Fibroblast of skin of left quadriceps (primary cell): ENCODE results near the gene PROP1.
"Not testable (repeated sequence)": the region's sequence is repeated elsewhere in the genome, so short reads cannot be mapped to it uniquely, and the experiment has no call there.

ENCODE experiments used
- DNase-seq, 2 experiments: peaks; one replicate each; pipeline ENCODE4 v3.0.0-alpha.2; 2013; ENCODE audit warnings: low read depth in 2 of 2

Gene PROP1

GRCh38 chr5:177945601-177946283 lies 50.3 kb downstream of the PROP1 start:
- not testable (repeated sequence) for DNase-seq

- not testable (repeated sequence) for DNase-seq
Measured at GRCh38 chr5:177945145-177945544, 50.9 kb downstream of the PROP1 start.

- not testable (repeated sequence) for DNase-seq
Measured at GRCh38 chr5:177943805-177944736, 52.0 kb downstream of the PROP1 start.

- DNase-seq: not testable (repeated sequence)
Measured at GRCh38 chr5:177942896-177943295, 53.1 kb downstream of the PROP1 start.
